Neural cell (in vitro differentiated cells): ENCODE data around the gene CELSR1. TPM values are rescaled to one million over a fixed set of nuclear protein-coding genes. Genes with fewer than 3 reads are reported as not detected.
A peak's percentile ranks its signal among the peaks of the same experiment; 100 is the strongest.

Source experiments
- H2AFZ ChIP-seq: fragments of 200-600, 300-800 bp; sonication (generic), shearing (Covaris generic); 2 replicates; pipeline ENCODE4 v1.6.0; 2014; ENCODE audit warnings: low read depth, mild to moderate bottlenecking, antibody characterized with exemption, low read length, moderate library complexity
- H3F3A ChIP-seq: fragments of 200-600 bp; shearing (Covaris generic); 2 replicates; pipeline ENCODE4 v1.6.1; 2016; ENCODE audit warnings: mild to moderate bottlenecking, moderate library complexity, mixed read lengths, antibody characterized with exemption, low read length; ENCODE audit not compliant: insufficient read depth, poor library complexity, severe bottlenecking
- H3K27ac ChIP-seq: fragments of 200-600, 300-800 bp; sonication (generic), shearing (Covaris generic); 2 replicates; pipeline ENCODE4 v1.5.1; 2014; ENCODE audit warnings: mild to moderate bottlenecking, low read length, moderate library complexity
- H3K27me3 ChIP-seq: fragments of 300-800, 200-600 bp; sonication (generic), shearing (Covaris generic); 2 replicates; pipeline ENCODE4 v1.6.0; 2014; ENCODE audit warnings: mild to moderate bottlenecking, low read depth, low read length, moderate library complexity; ENCODE audit not compliant: insufficient read depth
- H3K36me3 ChIP-seq: fragments of 300-800, 200-600 bp; sonication (generic), shearing (Covaris generic); 2 replicates; pipeline ENCODE4 v1.5.1; 2014; ENCODE audit warnings: mild to moderate bottlenecking, antibody characterized with exemption, low read length, moderate library complexity; ENCODE audit not compliant: insufficient read depth
- H3K4me2 ChIP-seq: fragments of 300-800, 200-600 bp; sonication (generic), shearing (Covaris generic); 2 replicates; pipeline ENCODE4 v1.6.0; 2014; ENCODE audit warnings: mild to moderate bottlenecking, low read length
- H3K4me3 ChIP-seq: fragments of 300-800, 200-600 bp; sonication (generic), shearing (Covaris generic); 2 replicates; pipeline ENCODE4 v1.5.1; 2014; ENCODE audit warnings: mild to moderate bottlenecking, low read length, moderate library complexity
- H3K79me2 ChIP-seq: fragments of 200-600 bp; shearing (Covaris generic); replicated peaks from 2 replicates; pipeline ENCODE4 v1.6.0; 2014; ENCODE audit warnings: mild to moderate bottlenecking, low read length, moderate library complexity; ENCODE audit not compliant: insufficient read depth
- H3K9ac ChIP-seq: fragments of 300-800, 200-600 bp; sonication (generic), shearing (Covaris generic); 2 replicates; pipeline ENCODE4 v1.6.1; 2016; ENCODE audit warnings: mild to moderate bottlenecking, low read length, mixed read lengths
- H3K9me2 ChIP-seq: fragments of 200-600 bp; shearing (Covaris generic); 2 replicates; pipeline ENCODE4 v1.6.1; 2016; ENCODE audit warnings: mild to moderate bottlenecking, low read length, mixed read lengths; ENCODE audit not compliant: insufficient read depth
- H3K9me3 ChIP-seq: fragments of 200-600, 300-800 bp; sonication (generic), shearing (Covaris generic); 2 replicates; pipeline ENCODE4 v1.6.1; 2016; ENCODE audit warnings: mild to moderate bottlenecking, mixed run types, low read length, moderate library complexity, mixed read lengths
- H4K20me1 ChIP-seq: fragments of 200-600 bp; shearing (Covaris generic); 2 replicates; pipeline ENCODE4 v1.6.1; 2016; ENCODE audit warnings: mild to moderate bottlenecking, mixed run types; ENCODE audit not compliant: insufficient read depth
- CTCF ChIP-seq: fragments of 450-650 bp; IDR thresholded peaks from 2 replicates; pipeline ENCODE4 v1.5.1; 2014; ENCODE audit warnings: antibody characterized with exemption, mild to moderate bottlenecking, moderate library complexity; ENCODE audit not compliant: poor library complexity, severe bottlenecking
- EP300 ChIP-seq: fragments of 450-650 bp; conservative IDR thresholded peaks from 2 replicates; pipeline ENCODE4 v1.6.1; 2014; ENCODE audit warnings: antibody characterized with exemption, mild to moderate bottlenecking, moderate library complexity; ENCODE audit not compliant: poor library complexity, severe bottlenecking
- EZH2 ChIP-seq: fragments of 200-600, 300-800 bp; shearing (Covaris generic), sonication (generic); IDR thresholded peaks from 2 replicates; pipeline ENCODE4 v1.6.1; 2014; ENCODE audit warnings: antibody characterized with exemption, low read length, borderline replicate concordance, mild to moderate bottlenecking; ENCODE audit not compliant: insufficient read depth, poor library complexity, severe bottlenecking
- MXI1 ChIP-seq: fragments of 450-650 bp; conservative IDR thresholded peaks from 2 replicates; pipeline ENCODE4 v1.6.1; 2014; ENCODE audit warnings: antibody characterized with exemption, mild to moderate bottlenecking; ENCODE audit not compliant: poor library complexity, severe bottlenecking
- POLR2AphosphoS5 ChIP-seq: IDR thresholded peaks from 2 replicates; pipeline ENCODE4 v1.6.1; 2012
- RAD21 ChIP-seq: fragments of 450-650 bp; conservative IDR thresholded peaks from 2 replicates; pipeline ENCODE4 v1.6.1; 2014; ENCODE audit warnings: antibody characterized with exemption, mild to moderate bottlenecking, moderate library complexity
- REST ChIP-seq: IDR thresholded peaks from 2 replicates; pipeline ENCODE4 v1.6.1; 2012; ENCODE audit warnings: borderline replicate concordance
- SMC3 ChIP-seq: fragments of 450-650 bp; conservative IDR thresholded peaks from 2 replicates; pipeline ENCODE4 v1.6.1; 2014; ENCODE audit warnings: antibody characterized with exemption, mild to moderate bottlenecking, moderate library complexity; ENCODE audit not compliant: poor library complexity
- TAF1 ChIP-seq: IDR thresholded peaks from 2 replicates; pipeline ENCODE4 v1.6.1; 2012; ENCODE audit warnings: low read depth
- polyA plus RNA-seq: library from polyadenylated mRNA; depleted of rRNA; stranded (reverse); fragments of >200 nt; gene quantifications from 2 replicates; pipeline ENCODE4 v1.2.3, GENCODE V29; 2014

Gene CELSR1
- polyA plus RNA-seq, 1 donor from 2014 or later = 0.14 TPM

GRCh38 chr22:46336119-46337078 is 201.0 kb downstream of the CELSR1 start:
- Histone ChIP-seq H3K27me3 (no peaks in the 10 kb centered on the region), H3F3A (no peaks in the 10 kb centered on the region), H3K36me3 (peaks cover 5% of the 10 kb centered on the region), H2AFZ (peak overlapping the region; percentile 74), H3K9ac (peak overlapping the region; percentile 87), H3K9me2 (no peaks in the 10 kb centered on the region), H3K4me2 (peak overlapping the region; percentile 85), H3K4me3 (peak overlapping the region; percentile 77), H4K20me1 (no peaks in the 10 kb centered on the region), H3K79me2 (peaks cover 17% of the 10 kb centered on the region), H3K9me3 (no peaks in the 10 kb centered on the region), H3K27ac (peak overlapping the region; percentile 67)
- TF ChIP-seq RAD21 (no peak), SMC3 (no peak), POLR2AphosphoS5 (no peak), EP300 (no peak), REST (no peak), EZH2 (no peak), CTCF (no peak), MXI1 (no peak)

GRCh38 chr22:46335201-46336118 is 202.0 kb downstream of the CELSR1 start, which contains the start of gene TRMU:
TRMU (plus strand) TSS chr22:46335714; CDS start chr22:46335765, 51 bp downstream.
- H3K4me3 ChIP-seq = peak within 1 kb of the TSS; percentile 77
- H3K79me2 ChIP-seq = peaks cover 17% of the 10 kb centered on the region
- H3F3A ChIP-seq = no peaks in the 10 kb centered on the region
- peak within 1 kb of the TSS; percentile 83 for H2AFZ ChIP-seq
- no peaks in the 10 kb centered on the region for H3K27me3 ChIP-seq
- H3K27ac ChIP-seq = peak within 1 kb of the TSS; percentile 67
- H4K20me1 ChIP-seq = no peaks in the 10 kb centered on the region
- H3K4me2 ChIP-seq = peak within 1 kb of the TSS; percentile 85
- TF ChIP-seq EZH2 (no peak), SMC3 (peak; percentile 40), EP300 (peak; percentile 23), MXI1 (peak; percentile 88), TAF1 (peak; percentile 44), CTCF (no peak), REST (no peak), POLR2AphosphoS5 (peak; percentile 82), RAD21 (peak; percentile 18)
- peaks cover 5% of the 10 kb centered on the region for H3K36me3 ChIP-seq
- H3K9ac ChIP-seq = peak within 1 kb of the TSS; percentile 87
- no peaks in the 10 kb centered on the region for H3K9me3 ChIP-seq
- H3K9me2 ChIP-seq = no peaks in the 10 kb centered on the region
